GM21423 (cell line): ENCODE results near the gene SNX17.
"Not testable (repeated sequence)": the region's sequence is repeated elsewhere in the genome, so short reads cannot be mapped to it uniquely, and the experiment has no call there.

ENCODE experiments used
- ATAC-seq: cut with Tn5 transposase; IDR thresholded peaks from one replicate; pipeline ENCODE4 v1.9.1; 2021; ENCODE audit warnings: mild to moderate bottlenecking, moderate library complexity; ENCODE audit not compliant: unreplicated experiment

SNX17 gene

DNA sequence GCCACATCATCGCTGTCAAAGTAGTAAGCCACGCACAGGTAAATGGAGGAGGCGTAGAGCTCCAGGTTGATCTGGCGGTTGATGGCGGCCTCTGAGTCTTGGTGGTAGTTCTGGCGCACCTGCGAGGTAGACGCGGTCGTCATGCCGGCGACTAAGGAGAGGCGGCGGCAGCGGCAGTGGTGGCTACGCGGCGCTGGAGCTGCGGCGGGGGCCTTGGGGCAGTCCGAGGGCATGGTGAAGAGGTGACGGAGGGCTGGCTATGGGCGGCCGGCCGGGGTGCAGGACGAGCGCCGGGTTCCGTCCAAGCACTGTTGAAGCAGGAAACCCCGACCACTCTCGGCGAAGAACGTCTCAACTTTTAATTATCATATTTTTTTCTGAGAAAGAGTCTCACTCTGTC is 22.8 kb downstream of the SNX17 start:
- ATAC-seq, result no peak

DNA sequence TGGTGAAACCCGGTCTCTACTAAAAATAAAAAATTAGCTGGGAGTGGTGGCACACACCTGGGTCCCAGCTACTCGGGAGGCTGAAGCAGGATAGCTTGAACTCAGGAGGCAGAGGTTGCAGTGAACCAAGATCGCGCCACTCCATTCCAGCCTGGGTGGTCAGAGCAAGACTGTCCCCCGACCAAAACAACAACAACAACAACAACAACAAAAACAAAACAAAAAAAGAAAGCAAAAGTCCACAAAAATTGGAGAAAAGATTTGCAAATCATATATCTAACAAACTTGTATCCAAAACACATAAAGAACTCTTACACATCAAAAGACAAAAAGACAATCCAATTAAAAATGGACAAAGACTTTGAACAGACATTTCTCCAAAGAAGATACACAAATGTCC is 28.5 kb downstream of the SNX17 start:
- no peak for ATAC-seq

DNA sequence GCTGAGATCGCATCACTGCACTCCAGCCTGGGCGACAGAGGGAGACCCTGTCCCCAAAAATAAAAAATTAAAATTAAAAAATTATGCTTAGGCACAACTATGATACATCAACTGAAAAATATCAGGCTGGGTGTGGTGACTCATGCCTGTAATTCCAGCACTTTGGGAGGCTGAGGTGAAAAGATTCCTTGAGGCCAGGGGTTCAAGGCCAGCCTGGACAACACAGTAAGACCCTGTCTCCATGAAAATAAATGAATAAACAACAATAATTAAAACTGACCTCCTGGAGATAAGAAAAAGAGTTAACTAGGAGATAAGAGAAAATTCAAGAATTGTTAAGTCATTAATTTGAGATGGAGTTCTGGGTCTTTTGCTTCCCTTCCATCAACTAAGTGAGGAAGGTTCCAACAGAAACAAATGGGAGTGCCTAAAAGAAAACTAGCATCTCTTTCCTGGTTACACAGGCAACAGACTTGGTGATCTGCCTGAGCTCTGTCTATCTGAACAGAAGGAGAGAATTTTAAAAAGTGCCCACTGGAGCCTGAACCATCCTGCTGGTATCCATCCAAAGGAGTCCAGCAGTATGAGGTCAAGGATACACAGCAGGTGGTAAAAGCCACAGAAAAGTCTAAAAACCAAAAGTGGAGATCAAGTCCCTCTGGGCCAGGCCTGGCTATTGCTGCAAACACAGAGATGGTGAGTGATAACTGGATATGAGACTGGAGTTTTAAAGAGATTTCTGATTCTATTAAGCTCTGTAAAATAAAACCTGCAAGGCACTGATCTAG is 30.1 kb downstream of the SNX17 start:
- ATAC-seq, result no peak

DNA sequence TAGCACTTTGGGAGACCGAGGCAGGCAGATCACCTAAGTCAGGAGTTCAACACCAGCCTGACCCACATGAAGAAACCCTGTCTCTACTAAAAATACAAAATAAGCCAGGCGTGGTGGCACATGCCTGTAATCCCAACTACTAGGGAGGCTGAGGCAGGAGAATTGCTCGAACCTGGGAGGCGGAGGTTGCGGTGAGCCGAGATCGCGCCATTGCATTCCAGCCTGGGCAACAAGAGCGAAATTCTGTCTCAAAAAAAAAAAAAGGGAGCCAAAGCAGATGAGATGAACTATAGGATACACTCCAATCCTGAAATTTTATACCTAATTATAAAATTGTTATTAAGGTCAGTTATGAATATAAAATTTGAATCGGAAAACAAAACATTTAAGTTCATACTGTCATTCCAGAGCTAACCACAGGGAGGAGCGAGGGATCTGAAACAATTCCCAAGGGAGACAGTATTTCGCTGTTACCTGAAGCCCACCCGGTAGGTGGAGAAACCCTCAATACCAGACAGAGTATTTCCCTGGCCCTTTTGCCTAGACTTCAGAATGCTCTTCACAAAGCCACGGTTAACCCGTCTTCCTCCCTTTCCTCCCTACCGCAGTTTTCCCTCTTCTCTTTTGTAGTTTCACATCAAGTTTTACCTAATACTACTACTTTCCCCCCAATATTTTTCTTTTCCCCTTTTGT is 37.5 kb downstream of the SNX17 start:
- ATAC-seq, result no peak

GRCh38 chr2:27408601-27409320 is 38.3 kb downstream of the SNX17 start:
- peak; percentile 32 for ATAC-seq

DNA sequence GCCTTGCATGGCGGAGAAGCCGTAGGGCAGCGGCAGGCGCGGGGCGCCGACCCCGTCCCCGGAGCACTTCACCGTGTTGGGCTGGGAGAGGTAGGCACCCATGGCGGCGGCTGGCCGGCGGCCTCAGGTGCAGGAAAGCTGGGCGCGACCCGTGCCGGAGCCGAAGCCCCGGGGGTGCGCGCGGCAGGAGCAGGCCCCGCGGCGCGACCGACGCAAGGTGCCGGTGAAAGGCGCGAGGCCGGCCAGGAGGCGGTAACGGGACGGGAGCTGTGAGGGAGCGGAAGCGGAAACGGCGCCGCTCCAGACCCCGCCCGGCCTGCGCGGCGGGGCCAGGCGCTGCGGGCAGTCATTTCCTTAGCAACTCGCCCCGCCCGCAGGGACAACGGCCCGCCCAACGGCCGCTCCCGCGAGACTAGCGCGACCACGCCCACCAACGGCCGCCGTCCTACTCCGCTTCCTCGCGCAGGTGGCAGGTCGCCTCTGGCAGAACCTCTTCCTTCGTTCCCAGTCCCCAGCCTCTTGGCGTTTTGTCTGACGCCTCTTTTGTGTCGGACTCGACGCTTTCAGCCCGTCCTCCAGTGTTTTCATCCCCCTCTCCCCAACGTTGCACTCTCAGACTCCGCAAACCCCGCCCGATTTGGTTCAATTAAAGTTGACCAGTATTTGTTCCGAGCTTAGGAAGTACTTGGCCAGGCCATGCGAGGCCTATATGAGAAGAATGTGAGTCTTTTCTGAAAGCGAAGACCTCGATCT is 39.1 kb downstream of the SNX17 start, which contains the start of gene PPM1G:
TSS of gene PPM1G (minus strand) at position 271 of the 753 bp plus-strand sequence. CDS start at position 102, 169 bp downstream.
- ATAC-seq, result peak; percentile 93

GRCh38 chr2:27412419-27413152 is 42.2 kb downstream of the SNX17 start:
- no peak for ATAC-seq

DNA sequence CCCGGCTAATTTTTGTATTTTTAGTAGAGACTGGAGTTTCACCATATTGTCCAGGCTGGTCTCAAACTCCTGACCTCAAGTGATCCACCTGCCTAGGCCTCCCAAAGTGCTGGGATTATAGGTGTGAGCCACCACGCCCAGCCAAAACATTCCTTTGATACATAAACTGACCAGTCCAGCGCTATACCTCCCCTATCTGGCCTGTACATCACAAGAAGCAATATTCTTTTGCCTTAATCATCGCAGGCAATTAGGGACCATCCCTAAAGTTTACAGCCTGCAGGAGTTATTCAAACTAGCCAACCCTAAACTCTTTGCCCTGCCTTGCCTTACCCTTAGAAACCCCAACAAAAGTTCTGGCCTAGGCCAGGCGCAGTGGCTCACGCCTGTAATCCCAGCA is 45.7 kb downstream of the SNX17 start:
- ATAC-seq, result no peak

- no peak for ATAC-seq
Observed at GRCh38 chr2:27420996-27421395, 50.6 kb downstream of the SNX17 start.

GRCh38 chr2:27421660-27422250 is 51.3 kb downstream of the SNX17 start:
- no peak for ATAC-seq

- ATAC-seq, result no peak
Observed at GRCh38 chr2:27422958-27423357, 52.5 kb downstream of the SNX17 start.

DNA sequence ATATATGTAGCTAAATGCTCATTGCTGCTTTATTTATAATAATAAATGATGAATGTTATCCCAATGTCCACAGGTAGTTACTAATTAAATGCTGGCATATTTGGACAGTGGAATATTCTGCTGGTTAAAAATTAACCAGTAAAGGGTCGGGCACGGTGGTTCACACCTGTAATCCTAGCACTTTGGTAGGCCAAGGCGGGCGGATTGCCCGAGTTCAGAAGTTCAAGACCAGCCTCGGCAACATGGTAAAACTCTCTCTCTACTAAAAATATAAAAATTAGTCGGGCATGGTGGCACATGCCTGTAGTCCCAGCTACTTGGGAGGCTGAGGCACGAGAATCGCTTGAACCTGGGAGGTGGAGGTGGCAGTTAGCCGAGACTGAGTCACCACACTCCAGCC is 54.6 kb downstream of the SNX17 start:
- not testable (repeated sequence) for ATAC-seq
